ENCODE data around the gene PDLIM1.

Gene PDLIM1

DNA sequence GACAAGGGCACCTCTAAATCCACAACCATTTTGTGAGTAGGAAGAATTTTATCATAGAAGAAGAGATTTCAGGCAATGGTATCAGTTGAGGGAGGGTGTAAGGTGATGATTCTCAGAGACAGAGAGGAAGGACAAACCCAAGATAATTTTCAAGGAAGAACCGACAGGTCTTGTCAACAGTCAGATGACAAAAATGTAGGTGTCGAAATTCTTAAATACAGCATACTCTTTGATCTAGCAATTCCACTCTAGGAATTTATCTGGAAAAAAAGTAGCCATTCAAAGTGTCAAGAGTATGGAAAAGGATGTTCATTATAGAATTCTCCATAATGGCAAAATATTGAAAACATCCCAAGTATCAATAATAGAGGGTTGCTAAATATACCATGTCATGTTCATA is 14.2 kb upstream of the PDLIM1 start:
- H3K4me2 ChIP-seq (ENCODE audit: low read length): no peak overlapping the region

GRCh38 chr10:95304463-95304862 is 13.7 kb upstream of the PDLIM1 start:
- Histone ChIP-seq H2AFZ (ENCODE audit: low read length) (no peak overlapping the region), H3K27me3 (ENCODE audit: insufficient read depth, low read length) (no peaks in the 10 kb centered on the region), H3F3A (ENCODE audit: insufficient read depth, low read length) (no peaks in the 10 kb centered on the region), H3K9me3 (ENCODE audit: low read length) (no peaks in the 10 kb centered on the region), H3K4me1 (ENCODE audit: insufficient read depth, low read length, severe bottlenecking) (no peaks in the 10 kb centered on the region), H3K79me2 (ENCODE audit: insufficient read depth, low read length) (no peaks in the 10 kb centered on the region), H3K9me2 (ENCODE audit: low read depth, low read length) (no peaks in the 10 kb centered on the region), H3K4me2 (ENCODE audit: low read length) (no peak overlapping the region), H3K36me3 (ENCODE audit: insufficient read depth, low read length) (no peaks in the 10 kb centered on the region), H4K20me1 (ENCODE audit: insufficient read depth, low read length) (no peaks in the 10 kb centered on the region), H3K27ac (ENCODE audit: low read depth, low read length, poor library complexity, severe bottlenecking) (no peak overlapping the region), H3K4me3 (ENCODE audit: low read depth, low read length, poor library complexity, severe bottlenecking) (no peak overlapping the region), H3K9ac (ENCODE audit: low read length) (no peak overlapping the region)
- no peak for TF ChIP-seq EZH2 (IDR thresholded peaks at IDR 0.05; ENCODE audit: borderline replicate concordance, low read length)
- TF ChIP-seq CTCF (IDR thresholded peaks at IDR 0.05; ENCODE audit: low read length): no peak

More for the DNA sequence above, 14.2 kb upstream of the PDLIM1 start:
- H4K20me1 ChIP-seq (ENCODE audit: insufficient read depth, low read length): no peaks in the 10 kb centered on the region
- H3K36me3 ChIP-seq (ENCODE audit: insufficient read depth, low read length): no peaks in the 10 kb centered on the region
- H3K9me3 ChIP-seq (ENCODE audit: low read length): no peaks in the 10 kb centered on the region
- no peaks in the 10 kb centered on the region for H3K27me3 ChIP-seq (ENCODE audit: insufficient read depth, low read length)
- TF ChIP-seq CTCF (IDR thresholded peaks at IDR 0.05; ENCODE audit: low read length) (no peak), EZH2 (IDR thresholded peaks at IDR 0.05; ENCODE audit: borderline replicate concordance, low read length) (no peak)
- no peaks in the 10 kb centered on the region for H3F3A ChIP-seq (ENCODE audit: insufficient read depth, low read length)
- no peaks in the 10 kb centered on the region for H3K4me1 ChIP-seq (ENCODE audit: insufficient read depth, low read length, severe bottlenecking)
- H2AFZ ChIP-seq (ENCODE audit: low read length): no peak overlapping the region
- H3K79me2 ChIP-seq (ENCODE audit: insufficient read depth, low read length): no peaks in the 10 kb centered on the region
- no peak overlapping the region for H3K9ac ChIP-seq (ENCODE audit: low read length)
- H3K27ac ChIP-seq (ENCODE audit: low read depth, low read length, poor library complexity, severe bottlenecking): no peak overlapping the region
- H3K4me3 ChIP-seq (ENCODE audit: low read depth, low read length, poor library complexity, severe bottlenecking): no peak overlapping the region
- H3K9me2 ChIP-seq (ENCODE audit: low read depth, low read length): no peaks in the 10 kb centered on the region

- Histone ChIP-seq H3K9me2 (ENCODE audit: low read depth, low read length) (no peaks in the 10 kb centered on the region), H3K27ac (ENCODE audit: low read depth, low read length, poor library complexity, severe bottlenecking) (no peak overlapping the region), H3K4me1 (ENCODE audit: insufficient read depth, low read length, severe bottlenecking) (no peaks in the 10 kb centered on the region), H3F3A (ENCODE audit: insufficient read depth, low read length) (no peaks in the 10 kb centered on the region), H3K4me2 (ENCODE audit: low read length) (no peak overlapping the region), H3K27me3 (ENCODE audit: insufficient read depth, low read length) (no peaks in the 10 kb centered on the region), H2AFZ (ENCODE audit: low read length) (no peak overlapping the region), H4K20me1 (ENCODE audit: insufficient read depth, low read length) (no peaks in the 10 kb centered on the region), H3K4me3 (ENCODE audit: low read depth, low read length, poor library complexity, severe bottlenecking) (no peak overlapping the region), H3K9ac (ENCODE audit: low read length) (no peak overlapping the region), H3K36me3 (ENCODE audit: insufficient read depth, low read length) (no peaks in the 10 kb centered on the region), H3K9me3 (ENCODE audit: low read length) (no peaks in the 10 kb centered on the region), H3K79me2 (ENCODE audit: insufficient read depth, low read length) (no peaks in the 10 kb centered on the region)
- no peak for TF ChIP-seq CTCF (IDR thresholded peaks at IDR 0.05; ENCODE audit: low read length)
- no peak for TF ChIP-seq EZH2 (IDR thresholded peaks at IDR 0.05; ENCODE audit: borderline replicate concordance, low read length)
Measured at GRCh38 chr10:95303950-95304349, 13.1 kb upstream of the PDLIM1 start.
